HG03558 (cell line): ENCODE results near the gene ARL17B.
"Not testable (repeated sequence)": the region's sequence is repeated elsewhere in the genome, so short reads cannot be mapped to it uniquely, and the experiment has no call there.

Experiments used
- ATAC-seq: cut with Tn5 transposase; IDR thresholded peaks from one replicate; pipeline ENCODE4 v1.9.1; 2021; ENCODE audit warnings: moderate number of reproducible peaks; ENCODE audit not compliant: unreplicated experiment; ENCODE audit errors: extremely low read depth

ARL17B gene

GRCh38 chr17:46361755-46362154 is at the start of gene ARL17B:
Gene ARL17B (minus strand): TSS chr17:46361766. CDS start chr17:46358397, 3,369 bp downstream.
- ATAC-seq: peak; percentile 50

- ATAC-seq: not testable (repeated sequence)
These were observed 48.3 kb upstream of the ARL17B start for GRCh38 chr17:46409864-46410263.

- ATAC-seq: not testable (repeated sequence)
These were observed 45.6 kb upstream of the ARL17B start for GRCh38 chr17:46407155-46407554.

- not testable (repeated sequence) for ATAC-seq
These were observed 39.6 kb upstream of the ARL17B start for GRCh38 chr17:46401033-46401787.

- ATAC-seq: not testable (repeated sequence)
These were observed 39.0 kb upstream of the ARL17B start for GRCh38 chr17:46400543-46400942.

GRCh38 chr17:46399993-46400392 is 38.4 kb upstream of the ARL17B start:
- not testable (repeated sequence) for ATAC-seq

GRCh38 chr17:46396292-46396691 is 34.7 kb upstream of the ARL17B start:
- ATAC-seq: not testable (repeated sequence)

- not testable (repeated sequence) for ATAC-seq
These were observed 32.1 kb upstream of the ARL17B start for GRCh38 chr17:46393702-46394101.

GRCh38 chr17:46385491-46385890 is 23.9 kb upstream of the ARL17B start:
- ATAC-seq: not testable (repeated sequence)

GRCh38 chr17:46383118-46383517 is 21.6 kb upstream of the ARL17B start:
- not testable (repeated sequence) for ATAC-seq

- not testable (repeated sequence) for ATAC-seq
These were observed 11.9 kb upstream of the ARL17B start for GRCh38 chr17:46373418-46373817.

- not testable (repeated sequence) for ATAC-seq
These were observed 11.0 kb upstream of the ARL17B start for GRCh38 chr17:46372236-46373229.

- ATAC-seq: not testable (repeated sequence)
These were observed 6.0 kb upstream of the ARL17B start for GRCh38 chr17:46367520-46367919.

GRCh38 chr17:46361145-46361735 is 326 bp downstream of the ARL17B start:
- peak; percentile 24 for ATAC-seq

- ATAC-seq: not testable (repeated sequence)
These were observed 7.7 kb downstream of the ARL17B start for GRCh38 chr17:46353856-46354255.

- ATAC-seq: not testable (repeated sequence)
These were observed 12.5 kb downstream of the ARL17B start for GRCh38 chr17:46349060-46349459.

- ATAC-seq: not testable (repeated sequence)
These were observed 13.2 kb downstream of the ARL17B start for GRCh38 chr17:46348345-46348744.

GRCh38 chr17:46342131-46342530 is 19.4 kb downstream of the ARL17B start:
- ATAC-seq: not testable (repeated sequence)

GRCh38 chr17:46341220-46341619 is 20.3 kb downstream of the ARL17B start:
- ATAC-seq: not testable (repeated sequence)

GRCh38 chr17:46294831-46295230 is 66.7 kb downstream of the ARL17B start, which contains the start of gene LRRC37A:
Gene LRRC37A (plus strand): TSS chr17:46295131. CDS start chr17:46295134, 3 bp downstream.
- not testable (repeated sequence) for ATAC-seq
